GM21717 (cell line): ENCODE results near the gene PGM2L1.
"Not testable (repeated sequence)": the region's sequence is repeated elsewhere in the genome, so short reads cannot be mapped to it uniquely, and the experiment has no call there.

Experiments
- ATAC-seq: cut with Tn5 transposase; IDR thresholded peaks from one replicate; pipeline ENCODE4 v1.9.1; 2021; ENCODE audit warnings: mild to moderate bottlenecking, moderate library complexity; ENCODE audit not compliant: unreplicated experiment

Gene PGM2L1

DNA sequence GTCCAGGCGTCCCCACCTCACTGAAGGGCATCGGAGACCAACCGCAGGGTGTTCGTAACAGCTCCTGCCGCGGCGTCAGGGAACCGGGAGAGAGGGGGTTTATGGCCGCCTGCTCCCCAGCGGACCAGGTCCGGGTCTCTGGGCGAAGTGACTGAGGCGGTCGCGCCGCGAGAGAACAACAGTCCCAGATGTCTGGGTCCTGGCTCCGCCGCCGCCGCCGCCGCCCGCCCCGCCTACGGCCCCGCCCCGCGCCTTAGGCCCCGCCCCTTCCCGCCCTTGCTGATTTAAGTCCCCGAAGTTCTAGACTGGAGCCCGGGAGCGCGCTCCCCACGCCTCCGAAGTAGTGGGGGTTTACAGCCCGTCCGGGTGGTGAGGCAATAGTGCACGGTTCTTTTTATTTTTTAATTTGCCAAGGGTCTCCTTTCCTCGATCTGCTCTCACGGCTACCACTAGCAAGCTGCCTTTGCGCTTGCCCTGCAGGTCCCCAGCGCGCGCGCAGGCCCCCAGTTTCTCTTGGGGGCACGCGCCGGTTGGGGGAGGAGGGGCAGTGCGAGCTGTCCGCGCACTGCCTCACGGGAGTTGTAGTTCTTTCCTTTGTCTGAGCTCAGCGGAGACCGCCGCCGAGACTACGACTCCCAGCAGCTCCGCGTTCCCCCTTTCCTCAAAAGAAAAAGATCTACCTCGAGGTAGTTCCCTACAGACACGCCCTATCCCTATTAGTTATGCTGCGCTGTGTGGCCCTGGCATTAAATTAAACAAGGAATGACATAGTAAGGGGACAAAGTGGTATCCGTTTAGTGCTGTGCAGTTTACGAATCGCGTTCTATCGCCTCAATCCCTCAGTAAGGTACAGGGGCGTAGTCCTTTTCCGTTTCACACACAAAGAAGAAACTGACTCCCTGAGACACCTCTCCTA, at the start of gene PGM2L1:
TSS of gene PGM2L1 (minus strand) at position 190 of the 916 bp plus-strand sequence. CDS start 272 bp downstream, outside the sequence.
- peak; percentile 91 for ATAC-seq

GRCh38 chr11:74447720-74448119, 49.5 kb upstream of the PGM2L1 start:
- ATAC-seq = no peak

GRCh38 chr11:74446532-74446938, 48.3 kb upstream of the PGM2L1 start:
- no peak for ATAC-seq

DNA sequence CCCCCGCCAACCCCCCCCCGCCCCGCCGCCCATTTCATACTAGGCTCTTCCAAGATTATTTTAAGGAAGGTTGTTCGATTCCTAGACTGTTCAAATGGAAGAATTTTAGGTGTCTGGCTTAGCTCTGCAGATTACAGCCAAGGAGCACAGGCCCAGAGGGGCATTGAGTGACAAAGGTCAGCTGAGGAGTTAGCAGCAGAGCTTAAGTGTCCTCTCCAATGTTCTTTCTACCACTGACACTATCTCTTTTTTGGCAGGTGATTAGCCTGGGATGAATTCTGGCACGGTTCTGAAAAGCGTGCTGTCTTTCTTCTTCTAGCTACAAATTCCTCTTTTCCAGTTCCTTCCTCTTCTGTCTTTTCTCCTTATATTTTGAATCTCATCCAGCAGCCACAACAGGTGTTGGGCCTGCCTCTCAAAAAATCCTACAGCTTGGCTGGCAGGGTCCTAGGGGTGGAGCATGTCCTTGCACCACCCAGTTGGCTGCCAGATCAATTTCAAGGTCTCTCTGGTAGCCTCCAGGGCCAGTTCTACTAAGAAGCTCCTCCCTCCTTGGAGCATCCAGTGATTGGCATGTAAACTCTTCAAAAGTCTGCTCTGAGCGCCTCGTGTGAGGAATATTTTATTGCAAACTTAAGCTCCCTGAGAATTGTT, 46.1 kb upstream of the PGM2L1 start:
- ATAC-seq = no peak

- no peak for ATAC-seq
These were observed 45.0 kb upstream of the PGM2L1 start for GRCh38 chr11:74443071-74443864.

GRCh38 chr11:74442636-74443035, 44.4 kb upstream of the PGM2L1 start:
- ATAC-seq = no peak

DNA sequence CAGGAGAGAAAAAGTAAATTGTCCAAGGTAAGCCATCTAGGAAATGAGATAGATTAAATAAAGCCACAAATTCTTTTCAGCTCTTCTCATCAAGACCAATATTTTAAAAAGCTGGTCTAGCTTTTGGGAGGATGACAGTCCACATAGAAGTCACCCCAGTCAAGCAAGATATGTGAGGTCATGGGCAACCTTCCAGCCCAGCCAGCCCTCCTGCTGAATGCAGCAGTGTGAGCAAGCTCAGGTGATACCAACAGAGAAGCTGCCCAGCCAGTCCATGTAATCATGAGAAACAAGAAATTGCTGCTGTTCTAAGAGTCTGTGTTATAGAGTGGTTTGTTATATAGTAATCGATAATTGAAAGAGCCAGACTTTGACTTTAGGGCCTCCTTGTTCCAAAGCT, 40.4 kb upstream of the PGM2L1 start:
- ATAC-seq = no peak

GRCh38 chr11:74437441-74438042, 39.3 kb upstream of the PGM2L1 start:
- ATAC-seq = no peak

- ATAC-seq = no peak
These were observed 36.3 kb upstream of the PGM2L1 start for GRCh38 chr11:74434528-74434927.

GRCh38 chr11:74429205-74429604, 31.0 kb upstream of the PGM2L1 start:
- no peak for ATAC-seq

DNA sequence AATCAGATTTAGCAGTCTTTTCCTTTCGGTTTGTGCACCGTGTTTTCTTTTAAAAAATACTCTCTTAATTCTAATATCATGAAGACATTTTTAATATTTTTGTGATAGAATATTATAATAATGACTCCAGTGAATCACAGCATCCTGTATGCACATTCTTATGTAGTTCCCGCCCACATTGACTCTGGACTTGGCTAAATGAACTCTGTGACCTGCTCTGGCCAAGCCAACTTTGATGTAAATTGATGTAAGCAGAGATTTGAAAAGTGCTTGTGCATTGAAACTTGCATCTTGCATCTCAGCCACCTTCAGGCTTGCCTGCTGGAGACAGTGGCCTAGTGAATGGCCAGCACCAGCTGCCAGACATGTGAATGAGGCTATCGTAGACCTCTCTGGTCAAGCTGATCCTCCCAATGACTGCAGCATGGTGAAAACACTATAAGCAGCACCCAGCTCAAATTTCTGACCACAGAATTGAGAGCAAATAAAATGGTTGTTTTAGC, 29.2 kb upstream of the PGM2L1 start:
- ATAC-seq = no peak

DNA sequence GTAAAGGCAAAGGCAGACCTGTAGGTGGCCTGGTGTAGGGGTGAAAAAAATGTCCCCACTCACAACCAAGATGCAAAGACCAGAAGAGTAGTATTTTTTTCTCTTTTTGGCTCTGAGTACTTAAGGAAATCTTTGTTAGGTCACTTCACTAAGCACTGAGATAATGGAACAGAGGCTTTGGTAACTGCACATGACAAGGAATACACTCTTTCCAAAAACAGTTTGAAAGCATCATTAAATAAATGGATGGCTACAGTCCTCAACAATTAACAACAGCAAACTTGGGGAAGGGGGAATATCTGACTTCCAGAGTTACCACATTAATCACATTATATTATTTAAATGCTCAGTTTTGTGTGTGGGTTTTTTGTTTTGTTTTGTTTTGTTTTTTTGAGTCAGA, 26.9 kb upstream of the PGM2L1 start:
- ATAC-seq = no peak

DNA sequence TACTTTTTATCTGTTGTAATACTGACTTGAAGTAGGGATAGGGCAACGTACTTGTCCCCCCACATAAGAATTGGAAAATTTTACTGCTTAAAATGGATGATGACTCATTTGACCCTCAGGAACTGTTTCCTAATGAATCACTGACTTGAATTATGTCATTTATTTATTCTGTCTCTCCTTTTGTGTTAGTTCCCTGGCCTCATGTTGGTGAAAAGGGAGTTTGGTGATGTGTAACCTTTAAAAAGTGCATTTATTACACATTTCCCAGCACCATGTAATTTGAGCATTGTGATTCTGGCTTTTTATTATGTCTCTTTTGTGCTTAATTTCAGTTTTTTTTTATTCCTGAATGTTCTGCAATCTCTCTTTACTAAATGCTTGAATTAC, 20.3 kb upstream of the PGM2L1 start:
- ATAC-seq = no peak

DNA sequence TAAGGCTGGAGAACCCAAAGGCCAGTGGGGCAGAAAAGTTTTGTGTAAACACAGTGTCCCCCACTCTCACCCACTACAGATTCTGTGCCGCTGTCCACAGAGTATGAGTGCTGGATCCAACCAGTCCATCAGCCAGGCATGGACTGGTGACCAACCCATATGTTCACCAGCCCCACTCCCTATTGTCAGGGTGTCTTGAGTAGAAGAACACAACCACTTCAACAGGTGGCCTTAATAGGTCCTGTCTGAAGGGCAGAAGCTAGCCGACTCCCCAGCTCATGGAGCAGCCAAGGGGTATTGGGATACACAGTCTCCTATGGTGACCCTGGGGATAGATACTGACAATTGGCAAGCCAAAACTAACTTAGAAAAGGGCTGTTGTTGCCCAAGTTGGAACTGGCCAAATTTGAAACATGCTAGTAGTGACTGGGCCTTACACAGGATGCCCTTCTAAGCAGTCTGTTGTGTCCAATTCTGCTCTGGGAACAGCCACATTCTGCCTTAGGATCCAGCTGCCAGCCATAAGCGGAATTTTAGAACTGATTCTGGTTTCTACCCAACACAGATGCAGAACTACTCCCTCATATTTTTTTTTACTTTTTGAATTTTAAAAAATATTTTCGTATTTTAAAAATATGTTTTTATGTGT, 19.8 kb upstream of the PGM2L1 start:
- ATAC-seq = no peak

DNA sequence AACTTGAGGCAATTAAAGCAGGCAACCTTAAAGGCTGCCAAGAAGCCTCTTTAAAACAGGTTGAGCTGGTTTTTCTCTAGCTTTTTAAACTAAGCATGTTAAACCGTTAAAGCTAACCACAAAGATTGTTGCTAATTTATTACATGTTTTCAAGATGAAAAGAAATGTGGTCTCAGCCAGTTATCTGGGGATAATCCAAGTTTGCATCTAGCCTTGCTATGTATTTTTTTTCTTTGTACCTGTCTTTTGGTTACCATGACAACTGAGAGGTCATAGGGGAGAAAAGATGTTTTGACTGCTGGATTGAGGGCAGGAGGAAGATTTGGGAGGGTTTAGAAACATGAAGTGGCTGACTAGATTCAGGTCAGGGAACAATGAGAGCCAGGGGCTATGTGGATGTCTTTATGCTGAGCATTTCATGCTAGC, 19.2 kb upstream of the PGM2L1 start:
- no peak for ATAC-seq

- ATAC-seq = not testable (repeated sequence)
These were observed 18.7 kb upstream of the PGM2L1 start for GRCh38 chr11:74416974-74417373.

- no peak for ATAC-seq
These were observed 14.6 kb upstream of the PGM2L1 start for GRCh38 chr11:74412733-74413359.

DNA sequence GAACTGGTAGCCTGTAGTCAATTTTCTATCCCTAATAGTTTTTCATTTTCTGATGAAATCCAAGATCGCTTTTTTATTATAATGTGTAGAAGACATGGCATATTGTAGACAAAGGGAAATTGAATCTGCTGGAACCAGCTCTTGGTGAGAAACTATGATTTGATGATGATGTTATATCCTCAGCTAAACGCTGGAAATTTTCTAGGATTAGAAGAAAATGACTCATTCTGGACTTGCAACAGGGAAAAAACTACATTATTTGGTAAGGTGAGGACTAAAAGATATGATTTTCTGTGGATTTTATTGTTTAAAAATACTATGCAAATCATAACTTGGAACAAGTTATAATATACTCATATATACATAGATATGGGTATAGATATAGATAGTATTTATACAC, 14.1 kb upstream of the PGM2L1 start:
- ATAC-seq = no peak

DNA sequence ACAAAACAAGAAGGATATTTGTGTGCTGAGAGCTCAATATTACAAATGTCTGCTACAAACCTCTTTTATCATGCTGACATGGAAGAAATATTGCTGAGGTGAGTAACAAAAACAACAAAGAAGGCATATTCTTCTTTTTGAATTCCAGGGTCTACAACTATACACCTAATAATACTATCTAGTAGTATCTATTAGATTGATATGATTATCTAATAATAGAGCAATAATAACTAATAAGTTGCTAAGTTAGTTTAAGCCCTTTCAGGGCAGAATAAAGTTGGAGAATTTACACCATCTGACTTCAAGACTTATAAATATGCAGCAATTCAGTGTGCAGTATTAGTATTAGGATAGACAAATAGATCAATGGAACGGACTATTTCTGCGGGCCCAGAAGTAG, 11.4 kb upstream of the PGM2L1 start:
- ATAC-seq = no peak
